HG03442 (cell line): Measurements from ENCODE around the gene LHX4.
"Not testable (repeated sequence)": the region's sequence is repeated elsewhere in the genome, so short reads cannot be mapped to it uniquely, and the experiment has no call there.

Experiments
- ATAC-seq: cut with Tn5 transposase; IDR thresholded peaks from one replicate; pipeline ENCODE4 v1.9.1; 2021; ENCODE audit warnings: mild to moderate bottlenecking, moderate library complexity; ENCODE audit not compliant: unreplicated experiment

LHX4 gene

GRCh38 chr1:180196436-180197003 lies 33.5 kb upstream of the LHX4 start:
- no peak for ATAC-seq

DNA sequence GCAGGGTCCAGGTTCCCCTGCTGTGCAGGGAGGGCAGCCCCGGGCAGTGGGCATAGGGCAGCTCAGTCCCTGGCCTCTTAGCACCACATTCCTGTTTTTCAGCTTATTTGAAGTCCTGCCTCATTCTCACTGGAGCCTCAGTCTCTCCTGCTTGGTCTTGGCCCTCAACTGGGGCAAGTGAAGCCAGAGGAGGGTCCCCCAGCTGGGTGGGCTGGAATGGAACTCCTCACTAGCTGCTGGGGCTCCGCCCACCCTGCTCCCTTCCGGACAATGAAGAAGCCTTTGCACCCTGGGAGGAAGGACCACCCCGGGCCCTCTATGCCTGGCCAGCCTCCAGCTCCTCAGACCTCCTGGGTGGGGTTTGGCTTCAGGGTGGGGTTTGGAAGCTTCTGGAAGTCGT lies 32.8 kb upstream of the LHX4 start:
- ATAC-seq, result no peak

DNA sequence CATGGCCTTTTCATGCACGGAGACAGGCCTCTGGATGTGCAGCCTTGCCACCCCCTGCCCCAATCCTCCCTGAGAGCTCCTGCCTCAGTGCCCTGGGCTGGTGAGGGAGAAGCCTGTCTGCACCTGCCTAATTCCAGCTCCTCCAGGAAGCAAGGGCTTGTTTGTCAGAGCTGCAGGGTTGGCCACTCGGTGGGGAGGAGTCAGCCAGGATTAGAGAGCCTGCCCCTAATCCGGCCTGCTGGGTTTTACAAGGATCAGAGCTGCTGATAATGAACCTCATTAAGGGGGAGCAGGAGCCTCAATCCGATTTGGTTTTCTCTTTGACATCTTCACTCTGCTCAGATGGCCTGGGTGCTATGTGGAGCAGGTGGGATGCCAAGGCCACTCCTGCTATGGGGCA lies 31.9 kb upstream of the LHX4 start:
- ATAC-seq, result no peak

DNA sequence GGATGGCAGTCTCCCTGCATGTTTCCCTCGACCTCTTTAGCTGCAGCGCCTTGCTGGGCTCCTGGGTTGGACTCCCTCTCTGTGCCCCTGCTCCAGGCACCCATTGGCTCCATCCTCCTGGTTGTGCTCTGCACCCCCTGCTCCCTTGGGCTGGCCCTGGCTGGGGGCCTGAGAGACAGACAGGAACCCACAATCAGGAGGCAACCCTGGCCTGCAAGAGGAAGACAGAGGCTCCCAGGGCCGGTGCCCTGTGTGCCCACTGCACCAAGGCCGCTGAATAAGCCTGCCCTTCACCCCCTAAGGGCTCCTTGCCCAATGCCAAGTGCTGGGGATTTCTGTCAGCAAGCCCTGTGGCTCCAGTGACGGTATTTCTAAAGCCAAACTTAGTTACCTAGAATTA lies 31.5 kb upstream of the LHX4 start:
- no peak for ATAC-seq

GRCh38 chr1:180199018-180199417 lies 31.0 kb upstream of the LHX4 start:
- ATAC-seq, result no peak

GRCh38 chr1:180201451-180202200 lies 28.4 kb upstream of the LHX4 start:
- ATAC-seq, result no peak

DNA sequence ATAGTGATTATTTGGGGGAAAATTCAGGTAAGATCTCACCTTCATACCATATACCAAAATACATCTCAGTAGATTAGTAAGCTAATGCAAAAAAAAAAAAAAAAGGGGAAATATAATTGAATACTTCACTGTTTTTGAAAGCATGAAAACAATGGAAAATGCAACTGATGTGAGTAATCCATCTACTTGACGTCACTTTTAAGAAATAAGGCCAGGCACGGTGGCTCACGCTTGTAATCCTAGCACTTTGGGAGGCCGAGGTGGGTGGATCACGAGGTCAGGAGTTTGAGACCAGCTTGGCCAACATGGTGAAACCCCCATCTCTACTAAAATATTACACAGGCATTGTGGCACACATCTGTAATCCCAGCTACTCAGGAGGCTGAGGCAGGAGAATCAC lies 27.5 kb upstream of the LHX4 start:
- ATAC-seq, result not testable (repeated sequence)

DNA sequence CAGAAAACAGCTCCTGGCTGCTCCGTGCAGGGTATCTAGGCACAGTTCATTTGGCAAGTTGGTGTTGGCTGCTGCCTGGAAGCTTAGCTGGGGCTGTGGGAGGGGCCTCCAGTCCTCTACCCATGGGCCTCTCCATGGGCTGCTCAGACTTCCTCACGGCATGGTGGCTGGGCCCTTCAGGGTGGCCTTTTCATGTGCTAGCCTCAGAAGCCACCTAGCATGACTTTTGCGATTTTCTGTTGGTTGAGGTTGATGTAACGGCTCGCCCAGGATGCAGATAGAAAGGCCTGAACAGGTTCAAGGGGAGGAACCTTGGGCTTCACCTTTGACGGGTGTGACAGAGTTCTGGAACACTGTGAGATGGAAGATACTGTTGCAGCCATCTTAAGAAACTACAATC lies 25.8 kb upstream of the LHX4 start:
- no peak for ATAC-seq

- ATAC-seq, result no peak
Measured at GRCh38 chr1:180206581-180206980, 23.5 kb upstream of the LHX4 start.

DNA sequence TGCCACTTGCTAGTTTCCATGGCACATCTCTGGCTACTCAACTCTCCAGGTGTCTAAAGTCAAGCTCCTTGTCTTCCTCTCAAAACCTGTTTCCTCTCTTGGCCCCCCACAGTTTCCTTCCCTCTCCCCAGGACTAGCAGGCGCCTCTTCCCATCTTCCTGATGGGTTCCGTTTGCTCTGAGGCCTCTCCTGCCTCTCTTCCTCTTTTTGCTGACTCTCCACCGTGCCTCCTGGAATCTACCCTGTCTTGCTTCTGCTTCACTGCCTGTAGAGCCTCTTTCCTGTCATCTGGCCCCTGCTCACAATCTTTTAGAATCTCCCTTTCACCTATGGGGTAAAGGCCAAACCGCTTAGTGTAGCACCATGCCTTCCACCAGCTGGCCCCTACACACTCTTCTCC lies 21.8 kb upstream of the LHX4 start:
- ATAC-seq, result no peak

- ATAC-seq, result no peak
Measured at GRCh38 chr1:180210008-180210620, 19.9 kb upstream of the LHX4 start.

- no peak for ATAC-seq
Measured at GRCh38 chr1:180211156-180211859, 18.8 kb upstream of the LHX4 start.

DNA sequence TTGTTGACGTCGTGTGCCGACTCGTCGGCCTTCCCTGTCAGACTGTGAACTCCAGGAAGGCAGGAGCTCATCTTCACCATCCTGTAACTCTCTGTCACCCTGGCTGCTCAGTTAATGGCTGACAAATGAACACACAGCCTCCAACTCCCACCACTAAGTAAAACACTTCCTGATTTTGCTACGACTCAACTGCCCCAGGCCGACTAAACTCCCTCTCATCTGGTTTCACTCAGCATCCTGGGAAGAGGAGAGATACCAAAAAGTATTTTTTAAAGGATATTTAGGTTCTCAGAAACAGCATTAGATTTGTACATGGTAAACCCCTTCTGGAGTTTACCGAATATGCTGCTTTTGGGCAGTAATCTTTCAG lies 18.2 kb upstream of the LHX4 start:
- ATAC-seq, result no peak

DNA sequence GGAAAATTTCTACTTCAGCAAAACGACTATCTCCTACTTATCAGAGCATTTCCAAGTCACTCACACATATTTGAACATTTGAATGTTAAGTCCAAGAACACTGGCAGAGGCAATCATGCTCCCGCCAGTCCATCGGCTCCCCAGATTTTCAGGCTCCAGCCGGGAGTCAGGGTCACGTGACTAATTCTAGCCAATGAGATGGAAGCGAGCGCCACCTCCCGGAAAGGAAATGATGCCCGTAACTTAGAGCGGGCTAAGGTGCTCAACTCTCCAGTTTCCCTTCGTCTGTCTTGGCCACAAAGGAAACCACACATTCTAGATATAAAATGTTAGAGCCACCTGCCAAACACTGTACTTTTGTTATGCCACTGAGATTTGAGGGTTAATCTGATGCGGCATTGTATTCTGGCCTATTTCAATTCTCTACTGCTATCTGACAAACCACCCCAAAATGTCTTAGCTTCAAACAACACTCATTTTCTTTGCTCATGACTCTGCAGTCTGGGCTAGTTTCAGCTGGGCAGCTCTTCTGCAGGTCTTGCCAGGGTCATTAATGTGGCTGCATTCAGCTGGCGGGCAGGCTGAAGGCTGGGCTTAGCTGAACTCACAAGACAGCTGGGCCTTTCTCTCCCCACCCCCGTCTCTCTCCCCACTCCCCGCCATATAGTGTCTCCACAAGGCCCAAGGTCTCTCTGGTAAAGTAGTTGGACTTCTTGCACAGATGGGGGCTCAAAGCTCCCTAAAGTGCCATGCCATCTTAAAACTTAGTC lies 16.5 kb upstream of the LHX4 start:
- ATAC-seq, result no peak

DNA sequence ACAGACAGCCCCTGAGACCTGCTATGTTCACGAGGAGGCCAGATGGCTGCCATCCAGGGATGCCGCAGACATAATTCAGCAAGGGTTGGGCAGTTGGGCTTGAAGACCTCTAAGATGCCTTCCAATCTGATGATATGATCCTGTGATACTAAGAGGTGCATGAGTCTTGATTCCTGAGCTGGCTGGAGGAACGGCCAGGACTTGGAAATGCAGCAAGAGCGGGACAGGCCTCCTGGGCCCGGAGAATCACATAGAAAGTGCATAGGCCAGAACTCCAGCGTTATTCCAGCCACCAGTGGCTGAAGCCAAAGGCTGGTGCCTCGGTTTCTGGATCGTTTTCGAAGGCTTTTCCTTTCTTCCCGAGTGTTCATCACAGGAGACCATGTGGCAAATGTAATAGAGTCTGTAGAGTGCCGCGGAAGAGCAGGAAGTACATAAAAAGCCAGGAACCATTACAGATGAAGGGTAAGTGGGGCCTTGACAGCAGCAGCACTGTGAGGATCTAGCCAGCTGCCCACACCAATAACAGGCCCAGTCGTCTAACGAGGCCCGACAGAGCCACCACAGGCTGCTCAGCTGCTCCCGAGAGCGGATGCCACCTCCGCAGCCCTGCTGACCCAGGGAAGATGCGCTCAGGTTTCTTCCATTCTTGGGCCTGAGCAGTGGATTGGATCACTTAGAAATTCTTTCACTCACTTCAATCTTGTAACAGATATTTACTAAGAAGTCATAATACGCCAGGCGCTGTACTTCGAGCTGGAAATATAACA lies 14.0 kb upstream of the LHX4 start:
- no peak for ATAC-seq

DNA sequence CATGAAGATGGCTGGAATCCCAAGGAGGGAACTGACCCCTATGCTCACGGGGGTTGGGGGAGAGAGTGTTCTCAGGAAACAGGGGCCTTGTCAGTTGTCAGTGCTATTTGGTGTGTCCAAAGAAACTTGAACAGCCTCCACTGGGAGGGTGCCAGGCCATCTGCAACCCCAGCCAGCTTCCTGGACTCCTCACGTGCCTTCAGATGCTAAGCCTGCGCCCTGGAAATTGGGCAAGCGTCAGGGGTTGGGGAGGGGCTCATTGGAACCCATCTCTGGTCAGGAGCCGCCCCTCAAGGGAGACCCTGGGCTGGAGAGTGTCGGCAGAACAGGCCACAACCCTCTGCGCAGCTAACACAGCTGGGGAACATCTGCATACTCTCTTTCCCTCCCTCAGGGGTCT lies 13.1 kb upstream of the LHX4 start:
- ATAC-seq, result no peak

- ATAC-seq, result no peak
Measured at GRCh38 chr1:180218806-180219765, 11.0 kb upstream of the LHX4 start.

- no peak for ATAC-seq
Measured at GRCh38 chr1:180219776-180220175, 10.3 kb upstream of the LHX4 start.

GRCh38 chr1:180221462-180221861 lies 8.6 kb upstream of the LHX4 start:
- no peak for ATAC-seq
